HepG2 (cell line): ENCODE measurements around the gene GLCE. TPM values are rescaled to one million over a fixed set of nuclear protein-coding genes. Genes with fewer than 3 reads are reported as not detected.

Source experiments
- DPF2 ChIP-seq: sonication (generic); formaldehyde crosslinking; IDR thresholded peaks from 2 replicates; pipeline ENCODE4 v1.4.0; 2020; ENCODE audit warnings: mild to moderate bottlenecking, low read depth, missing genetic modification reagents, borderline replicate concordance
- E2F1 ChIP-seq: sonication (generic); formaldehyde crosslinking; IDR thresholded peaks from 2 replicates; pipeline ENCODE4 v1.5.0; 2020; ENCODE audit warnings: missing genetic modification reagents
- ELK4 ChIP-seq: sonication (generic); formaldehyde crosslinking; IDR thresholded peaks from 2 replicates; pipeline ENCODE4 v1.9.0; 2021; ENCODE audit warnings: missing genetic modification reagents, borderline replicate concordance
- HOXA5 ChIP-seq: sonication (generic); formaldehyde crosslinking; IDR thresholded peaks from 2 replicates; pipeline ENCODE4 v1.4.0; 2020; ENCODE audit warnings: missing genetic modification reagents
- JUN ChIP-seq: sonication (generic); formaldehyde crosslinking; IDR thresholded peaks from 2 replicates; pipeline ENCODE4 v1.4.0; 2020; ENCODE audit warnings: mild to moderate bottlenecking, missing genetic modification reagents
- NFIB ChIP-seq: sonication (generic); formaldehyde crosslinking; IDR thresholded peaks from 2 replicates; pipeline ENCODE4 v1.9.0; 2021; ENCODE audit warnings: missing genetic modification reagents, mild to moderate bottlenecking, borderline replicate concordance
- PHF21A ChIP-seq: sonication (generic); formaldehyde crosslinking; IDR thresholded peaks from 2 replicates; pipeline ENCODE4 v1.5.0; 2020; ENCODE audit warnings: mild to moderate bottlenecking, missing genetic modification reagents
- RFX5 ChIP-seq: IDR thresholded peaks from 2 replicates; pipeline ENCODE4 v1.6.1; 2011; ENCODE audit warnings: low read depth, low read length, improper control_type of control experiment
- SMYD3 ChIP-seq: sonication (generic); formaldehyde crosslinking; IDR thresholded peaks from 2 replicates; pipeline ENCODE4 v1.8.1; 2023; ENCODE audit warnings: mild to moderate bottlenecking, missing genetic modification reagents
- SNAPC4 ChIP-seq: sonication (generic); formaldehyde crosslinking; IDR thresholded peaks from 2 replicates; pipeline ENCODE4 v1.4.0; 2020; ENCODE audit warnings: mild to moderate bottlenecking, missing genetic modification reagents
- SSRP1 ChIP-seq: IDR thresholded peaks from 2 replicates; pipeline ENCODE4 v1.6.1; 2016; ENCODE audit warnings: control low read depth
- ZNF205 ChIP-seq: IDR thresholded peaks from 2 replicates; pipeline ENCODE4 v1.6.1; 2018; ENCODE audit warnings: missing biosample characterization, missing genetic modification reagents
- ZNF207 ChIP-seq: fragments of 450-650 bp; IDR thresholded peaks from 2 replicates; pipeline ENCODE4 v1.6.1; 2016; ENCODE audit warnings: antibody characterized with exemption, borderline replicate concordance
- ZNF24 ChIP-seq: fragments of 450-650 bp; IDR thresholded peaks from 2 replicates; pipeline ENCODE4 v1.6.1; 2017; ENCODE audit warnings: antibody characterized with exemption, mild to moderate bottlenecking
- ZNF280B ChIP-seq: sonication (generic); formaldehyde crosslinking; IDR thresholded peaks from 2 replicates; pipeline ENCODE4 v1.5.0; 2020; ENCODE audit warnings: missing genetic modification reagents, mild to moderate bottlenecking, borderline replicate concordance
- ZNF282 ChIP-seq: fragments of 450-650 bp; IDR thresholded peaks from 2 replicates; pipeline ENCODE4 v1.6.1; 2018; ENCODE audit not compliant: partially characterized antibody
- ZNF775 ChIP-seq: sonication (generic); formaldehyde crosslinking; IDR thresholded peaks from 2 replicates; pipeline ENCODE4 v1.4.0; 2020; ENCODE audit warnings: missing genetic modification reagents, mild to moderate bottlenecking, moderate library complexity, borderline replicate concordance
- polyA plus RNA-seq, 8 experiments: library from polyadenylated mRNA; depleted of rRNA in 3 of 8; stranded (reverse) in 7 of 8; unstranded in 1 of 8; fragments of >200 nt; fragmentation: Illumina TruSeq in 4 of 8; extraction: Trizol in 4 of 8; gene quantifications; 2 replicates each; pipeline versions ENCODE4 v1.2.1 to v1.2.3, GENCODE V29; 2011 to 2016; ENCODE audit warnings: low read depth in 4 of 8, missing spikeins in 1 of 8, mixed read lengths in 1 of 8; ENCODE audit not compliant: insufficient read depth in 1 of 8
- total RNA-seq, 5 experiments: library from RNA; depleted of rRNA; stranded (reverse); fragments of >200 nt; fragmentation: Illumina TruSeq; extraction: Trizol; gene quantifications; 2 replicates each; pipeline ENCODE4 v1.2.3, GENCODE V29; 2016; ENCODE audit warnings: low read depth in 1 of 5
- TF ChIP-seq, protein P1 (sequence below): IDR thresholded peaks from 2 replicates; pipeline ENCODE4 v1.6.1; 2012; ENCODE audit warnings: low read depth, low read length, improper control_type of control experiment

GLCE gene
- total and polyA plus RNA-seq, 2 of the 13 experiments (the other 11 are each of a cell fraction or from before 2014, with no cell fraction given): 12.9 to 23.4 TPM

- TF ChIP-seq ZNF280B (CRISPR knock-in tag) (no peak), ELK4 (CRISPR knock-in tag) (no peak), RFX5 (no peak), SNAPC4 (CRISPR knock-in tag) (no peak), ZNF282 (no peak), JUN (no peak), PHF21A (peak; percentile 72), ZNF775 (CRISPR knock-in tag) (no peak), HOXA5 (CRISPR knock-in tag) (no peak), SSRP1 (CRISPR knock-in tag) (no peak), ZNF205 (CRISPR knock-in tag) (no peak), ZNF207 (no peak), E2F1 (CRISPR knock-in tag) (no peak), NFIB (no peak), SMYD3 (peak; percentile 56; the same call in 1 of the 2 replicates), ZNF24 (no peak), DPF2 (CRISPR knock-in tag) (0 out of 2 replicates have a peak, but pooled peaks have one; percentile 24)
- TF ChIP-seq, protein P1, sequence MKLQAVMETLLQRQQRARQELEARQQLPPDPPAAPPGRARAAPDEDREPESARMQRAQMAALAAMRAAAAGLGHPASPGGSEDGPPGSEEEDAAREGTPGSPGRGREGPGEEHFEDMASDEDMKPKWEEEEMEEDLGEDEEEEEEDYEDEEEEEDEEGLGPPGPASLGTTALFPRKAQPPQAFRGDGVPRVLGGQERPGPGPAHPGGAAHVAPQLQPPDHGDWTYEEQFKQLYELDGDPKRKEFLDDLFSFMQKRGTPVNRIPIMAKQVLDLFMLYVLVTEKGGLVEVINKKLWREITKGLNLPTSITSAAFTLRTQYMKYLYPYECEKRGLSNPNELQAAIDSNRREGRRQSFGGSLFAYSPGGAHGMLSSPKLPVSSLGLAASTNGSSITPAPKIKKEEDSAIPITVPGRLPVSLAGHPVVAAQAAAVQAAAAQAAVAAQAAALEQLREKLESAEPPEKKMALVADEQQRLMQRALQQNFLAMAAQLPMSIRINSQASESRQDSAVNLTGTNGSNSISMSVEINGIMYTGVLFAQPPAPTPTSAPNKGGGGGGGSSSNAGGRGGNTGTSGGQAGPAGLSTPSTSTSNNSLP: peak; percentile 28; the same call in 1 of the 2 replicates
Measured at GRCh38 chr15:69224383-69224782, 63.9 kb downstream of the GLCE start (continued).
